ENCODE measurements around the gene PCMTD2. TPM values are rescaled to one million over a fixed set of nuclear protein-coding genes. Genes with fewer than 3 reads are reported as not detected.

Gene PCMTD2
- total RNA-seq, 6 experiments from 2014 or later, result 15.7 to 21.9 (median 18.1) TPM

- no peaks in the 10 kb centered on the region for H3K9me3 Mint-ChIP-seq
- TF ChIP-seq, protein P1, sequence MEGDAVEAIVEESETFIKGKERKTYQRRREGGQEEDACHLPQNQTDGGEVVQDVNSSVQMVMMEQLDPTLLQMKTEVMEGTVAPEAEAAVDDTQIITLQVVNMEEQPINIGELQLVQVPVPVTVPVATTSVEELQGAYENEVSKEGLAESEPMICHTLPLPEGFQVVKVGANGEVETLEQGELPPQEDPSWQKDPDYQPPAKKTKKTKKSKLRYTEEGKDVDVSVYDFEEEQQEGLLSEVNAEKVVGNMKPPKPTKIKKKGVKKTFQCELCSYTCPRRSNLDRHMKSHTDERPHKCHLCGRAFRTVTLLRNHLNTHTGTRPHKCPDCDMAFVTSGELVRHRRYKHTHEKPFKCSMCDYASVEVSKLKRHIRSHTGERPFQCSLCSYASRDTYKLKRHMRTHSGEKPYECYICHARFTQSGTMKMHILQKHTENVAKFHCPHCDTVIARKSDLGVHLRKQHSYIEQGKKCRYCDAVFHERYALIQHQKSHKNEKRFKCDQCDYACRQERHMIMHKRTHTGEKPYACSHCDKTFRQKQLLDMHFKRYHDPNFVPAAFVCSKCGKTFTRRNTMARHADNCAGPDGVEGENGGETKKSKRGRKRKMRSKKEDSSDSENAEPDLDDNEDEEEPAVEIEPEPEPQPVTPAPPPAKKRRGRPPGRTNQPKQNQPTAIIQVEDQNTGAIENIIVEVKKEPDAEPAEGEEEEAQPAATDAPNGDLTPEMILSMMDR (IDR thresholded peaks at IDR 0.05), result no peak
- peaks cover 2% of the 10 kb centered on the region for H3K27me3 Mint-ChIP-seq (ENCODE audit: insufficient read depth)
- H3K27ac Mint-ChIP-seq, result no peak overlapping the region
- H3K36me3 Mint-ChIP-seq (ENCODE audit: low read depth), result peaks cover 31% of the 10 kb centered on the region
- no peaks in the 10 kb centered on the region; the same call in 1 of the 2 replicates for H3K4me1 Mint-ChIP-seq (ENCODE audit: low read depth)
- H3K4me3 Mint-ChIP-seq, result no peak overlapping the region
- no peak for DNase-seq
These were observed 11.4 kb downstream of the PCMTD2 start for GRCh38 chr20:64266988-64267387.

- Mint-ChIP-seq H3K27me3 (ENCODE audit: insufficient read depth) (peaks cover 2% of the 10 kb centered on the region), H3K36me3 (ENCODE audit: low read depth) (peaks cover 27% of the 10 kb centered on the region), H3K9me3 (no peaks in the 10 kb centered on the region), H3K4me3 (no peak overlapping the region), H3K4me1 (ENCODE audit: low read depth) (no peaks in the 10 kb centered on the region; the same call in 1 of the 2 replicates), H3K27ac (no peak overlapping the region)
- DNase-seq, result no peak
- TF ChIP-seq, protein P1 (IDR thresholded peaks at IDR 0.05), result no peak
These were observed 12.6 kb downstream of the PCMTD2 start for GRCh38 chr20:64268174-64268573.

- Mint-ChIP-seq H3K27ac (no peak overlapping the region), H3K36me3 (ENCODE audit: low read depth) (peaks cover 26% of the 10 kb centered on the region), H3K4me1 (ENCODE audit: low read depth) (no peaks in the 10 kb centered on the region), H3K9me3 (no peaks in the 10 kb centered on the region), H3K27me3 (ENCODE audit: insufficient read depth) (peaks cover 2% of the 10 kb centered on the region), H3K4me3 (no peak overlapping the region)
- TF ChIP-seq, protein P1 (IDR thresholded peaks at IDR 0.05), result no peak
- no peak for DNase-seq
These were observed 14.3 kb downstream of the PCMTD2 start for GRCh38 chr20:64269604-64270411.

DNA sequence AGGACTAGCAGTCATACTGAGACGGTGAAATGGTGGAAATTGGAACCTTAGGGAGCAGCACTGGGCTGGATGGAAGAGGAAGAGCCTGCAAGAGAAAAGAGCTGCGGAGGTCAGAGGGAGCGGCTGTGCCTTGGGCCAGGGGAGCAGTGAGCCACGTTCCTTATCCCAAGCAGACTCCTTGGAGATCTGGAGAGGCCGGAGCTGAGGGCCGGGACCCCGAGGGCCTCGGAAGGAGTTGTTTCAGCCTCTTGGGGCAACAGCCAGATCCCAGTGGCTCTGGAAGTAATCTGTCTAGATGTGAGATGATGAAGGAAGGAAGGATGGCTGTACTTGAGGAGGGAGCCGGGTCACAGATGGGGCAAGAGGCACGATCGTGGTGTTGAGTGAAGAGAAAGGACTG lies 16.1 kb downstream of the PCMTD2 start:
- DNase-seq, result no peak
- Mint-ChIP-seq H3K27me3 (ENCODE audit: insufficient read depth) (peaks cover 2% of the 10 kb centered on the region), H3K4me3 (no peak overlapping the region), H3K9me3 (no peaks in the 10 kb centered on the region), H3K27ac (no peak overlapping the region), H3K4me1 (ENCODE audit: low read depth) (no peaks in the 10 kb centered on the region), H3K36me3 (ENCODE audit: low read depth) (peaks cover 26% of the 10 kb centered on the region)
- TF ChIP-seq, protein P1 (IDR thresholded peaks at IDR 0.05), result no peak

GRCh38 chr20:64273109-64273508 lies 17.6 kb downstream of the PCMTD2 start:
- Mint-ChIP-seq H3K36me3 (ENCODE audit: low read depth) (peaks cover 26% of the 10 kb centered on the region), H3K4me3 (no peak overlapping the region), H3K27me3 (ENCODE audit: insufficient read depth) (peaks cover 2% of the 10 kb centered on the region), H3K9me3 (no peaks in the 10 kb centered on the region), H3K27ac (no peak overlapping the region), H3K4me1 (ENCODE audit: low read depth) (no peaks in the 10 kb centered on the region)
- TF ChIP-seq, protein P1 (IDR thresholded peaks at IDR 0.05), result no peak
- no peak for DNase-seq

Measured in HFFc6 (cell line).